B cell (primary cell): ENCODE results near the gene CEP55.

Source experiments
- EZH2 ChIP-seq: IDR thresholded peaks from 2 replicates; pipeline ENCODE4 v1.6.1; 2012; ENCODE audit warnings: borderline replicate concordance, low read depth, mild to moderate bottlenecking, moderate library complexity, low read length; ENCODE audit not compliant: insufficient read depth, poor library complexity, severe bottlenecking
- TF ChIP-seq, protein P1 (sequence below): fragments of 200-600 bp; IDR thresholded peaks from one replicate; pipeline ENCODE4 v1.8.0; 2022; ENCODE audit warnings: antibody characterized with exemption, mild to moderate bottlenecking

- TF ChIP-seq EZH2, result no peak
- TF ChIP-seq, protein P1, sequence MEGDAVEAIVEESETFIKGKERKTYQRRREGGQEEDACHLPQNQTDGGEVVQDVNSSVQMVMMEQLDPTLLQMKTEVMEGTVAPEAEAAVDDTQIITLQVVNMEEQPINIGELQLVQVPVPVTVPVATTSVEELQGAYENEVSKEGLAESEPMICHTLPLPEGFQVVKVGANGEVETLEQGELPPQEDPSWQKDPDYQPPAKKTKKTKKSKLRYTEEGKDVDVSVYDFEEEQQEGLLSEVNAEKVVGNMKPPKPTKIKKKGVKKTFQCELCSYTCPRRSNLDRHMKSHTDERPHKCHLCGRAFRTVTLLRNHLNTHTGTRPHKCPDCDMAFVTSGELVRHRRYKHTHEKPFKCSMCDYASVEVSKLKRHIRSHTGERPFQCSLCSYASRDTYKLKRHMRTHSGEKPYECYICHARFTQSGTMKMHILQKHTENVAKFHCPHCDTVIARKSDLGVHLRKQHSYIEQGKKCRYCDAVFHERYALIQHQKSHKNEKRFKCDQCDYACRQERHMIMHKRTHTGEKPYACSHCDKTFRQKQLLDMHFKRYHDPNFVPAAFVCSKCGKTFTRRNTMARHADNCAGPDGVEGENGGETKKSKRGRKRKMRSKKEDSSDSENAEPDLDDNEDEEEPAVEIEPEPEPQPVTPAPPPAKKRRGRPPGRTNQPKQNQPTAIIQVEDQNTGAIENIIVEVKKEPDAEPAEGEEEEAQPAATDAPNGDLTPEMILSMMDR, result no peak
Measured at GRCh38 chr10:93485690-93486089, 10.7 kb upstream of the CEP55 start.
